ENCODE results near the gene GLYR1.

Gene GLYR1

GRCh38 chr16:4859900-4860255 lies 12.8 kb upstream of the GLYR1 start:
- Histone ChIP-seq H3K4me3 (ENCODE audit: low read depth, low read length) (no peak overlapping the region), H3K27me3 (ENCODE audit: control insufficient read depth, insufficient read depth, low read length) (no peaks in the 10 kb centered on the region), H3K4me1 (ENCODE audit: control insufficient read depth, insufficient read depth, low read length) (no peaks in the 10 kb centered on the region), H3K9ac (ENCODE audit: low read depth, low read length) (no peak overlapping the region), H3K36me3 (ENCODE audit: control insufficient read depth, insufficient read depth, low read length) (peaks cover 48% of the 10 kb centered on the region), H3K9me3 (ENCODE audit: control insufficient read depth, insufficient read depth, low read length) (no peaks in the 10 kb centered on the region)

- H3K36me3 ChIP-seq (ENCODE audit: control insufficient read depth, insufficient read depth, low read length), result peaks cover 52% of the 10 kb centered on the region
Observed at GRCh38 chr16:4859190-4859899, 12.3 kb upstream of the GLYR1 start.

GRCh38 chr16:4855804-4856203 lies 8.7 kb upstream of the GLYR1 start:
- no peaks in the 10 kb centered on the region for H3K4me1 ChIP-seq (ENCODE audit: control insufficient read depth, insufficient read depth, low read length)
- peaks cover 58% of the 10 kb centered on the region for H3K36me3 ChIP-seq (ENCODE audit: control insufficient read depth, insufficient read depth, low read length)
- no peaks in the 10 kb centered on the region for H3K27me3 ChIP-seq (ENCODE audit: control insufficient read depth, insufficient read depth, low read length)
- H3K9ac ChIP-seq (ENCODE audit: low read depth, low read length), result no peak overlapping the region
- H3K4me3 ChIP-seq (ENCODE audit: low read depth, low read length), result no peak overlapping the region
- no peaks in the 10 kb centered on the region for H3K9me3 ChIP-seq (ENCODE audit: control insufficient read depth, insufficient read depth, low read length)

More at GRCh38 chr16:4859190-4859899, 12.3 kb upstream of the GLYR1 start:
- Histone ChIP-seq H3K4me1 (ENCODE audit: control insufficient read depth, insufficient read depth, low read length) (no peaks in the 10 kb centered on the region), H3K4me3 (ENCODE audit: low read depth, low read length) (no peak overlapping the region), H3K9me3 (ENCODE audit: control insufficient read depth, insufficient read depth, low read length) (no peaks in the 10 kb centered on the region), H3K27me3 (ENCODE audit: control insufficient read depth, insufficient read depth, low read length) (no peaks in the 10 kb centered on the region), H3K9ac (ENCODE audit: low read depth, low read length) (no peak overlapping the region)

DNA sequence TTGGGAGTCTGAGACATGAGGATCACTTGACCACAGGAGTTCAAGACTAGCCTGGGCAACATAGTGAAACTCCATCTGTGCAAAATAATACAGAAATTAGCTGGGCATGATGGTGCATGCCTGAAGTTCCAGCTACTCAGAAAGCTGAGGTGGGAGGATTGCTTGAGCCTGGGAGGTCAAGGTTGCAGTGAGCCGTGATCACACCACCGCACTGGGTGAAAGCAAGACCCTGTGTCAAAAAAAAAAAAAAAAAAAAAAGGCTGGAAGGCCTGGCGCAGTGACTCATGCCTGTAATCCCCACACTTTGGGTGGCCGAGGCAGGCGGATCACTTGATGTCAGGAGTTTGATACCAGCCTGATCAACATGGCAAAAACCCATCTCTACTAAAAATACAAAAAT lies 8.3 kb upstream of the GLYR1 start:
- no peaks in the 10 kb centered on the region for H3K27me3 ChIP-seq (ENCODE audit: control insufficient read depth, insufficient read depth, low read length)
- no peak overlapping the region for H3K9ac ChIP-seq (ENCODE audit: low read depth, low read length)
- H3K4me1 ChIP-seq (ENCODE audit: control insufficient read depth, insufficient read depth, low read length), result no peaks in the 10 kb centered on the region
- no peaks in the 10 kb centered on the region for H3K9me3 ChIP-seq (ENCODE audit: control insufficient read depth, insufficient read depth, low read length)
- peaks cover 54% of the 10 kb centered on the region for H3K36me3 ChIP-seq (ENCODE audit: control insufficient read depth, insufficient read depth, low read length)
- no peak overlapping the region for H3K4me3 ChIP-seq (ENCODE audit: low read depth, low read length)

DNA sequence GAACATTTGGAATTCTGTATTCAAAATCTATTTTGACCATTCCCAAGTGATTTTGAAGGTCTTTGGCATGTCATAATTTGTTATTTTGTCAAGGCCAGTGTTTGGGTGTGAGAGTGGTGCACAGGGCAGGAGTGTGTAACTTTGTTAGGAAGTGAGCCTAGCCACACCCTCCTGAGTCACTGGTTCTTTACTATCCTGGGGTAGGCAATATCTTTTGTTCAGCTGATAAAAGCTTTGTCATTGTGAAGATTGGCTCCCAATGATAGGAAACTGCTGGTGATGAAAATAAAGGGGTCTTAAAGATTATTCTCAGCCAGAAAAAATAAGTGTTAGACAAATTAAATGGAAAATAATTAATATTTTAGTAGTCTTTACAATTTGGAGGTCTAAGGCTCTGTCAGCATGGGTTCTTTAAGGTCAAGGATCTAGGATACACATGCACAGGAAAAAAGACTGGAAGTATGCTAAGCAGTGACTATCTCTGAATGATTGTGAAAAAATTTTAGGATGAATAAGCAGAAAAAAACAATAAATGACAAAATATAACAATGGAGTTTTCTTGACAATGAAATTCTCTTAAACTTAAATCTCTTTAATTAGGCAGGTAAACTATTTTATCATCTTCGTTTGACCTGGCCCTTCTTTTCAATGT lies 5.3 kb upstream of the GLYR1 start:
- Histone ChIP-seq H3K36me3 (ENCODE audit: control insufficient read depth, insufficient read depth, low read length) (peaks cover 31% of the 10 kb centered on the region), H3K4me3 (ENCODE audit: low read depth, low read length) (no peak overlapping the region), H3K9ac (ENCODE audit: low read depth, low read length) (no peak overlapping the region), H3K27me3 (ENCODE audit: control insufficient read depth, insufficient read depth, low read length) (no peaks in the 10 kb centered on the region), H3K4me1 (ENCODE audit: control insufficient read depth, insufficient read depth, low read length) (peaks cover 4% of the 10 kb centered on the region), H3K9me3 (ENCODE audit: control insufficient read depth, insufficient read depth, low read length) (no peaks in the 10 kb centered on the region)

GRCh38 chr16:4850211-4850610 lies 3.1 kb upstream of the GLYR1 start:
- no peaks in the 10 kb centered on the region for H3K27me3 ChIP-seq (ENCODE audit: control insufficient read depth, insufficient read depth, low read length)
- no peaks in the 10 kb centered on the region for H3K9me3 ChIP-seq (ENCODE audit: control insufficient read depth, insufficient read depth, low read length)
- no peak overlapping the region for H3K9ac ChIP-seq (ENCODE audit: low read depth, low read length)
- peaks cover 22% of the 10 kb centered on the region for H3K36me3 ChIP-seq (ENCODE audit: control insufficient read depth, insufficient read depth, low read length)
- H3K4me3 ChIP-seq (ENCODE audit: low read depth, low read length), result no peak overlapping the region
- H3K4me1 ChIP-seq (ENCODE audit: control insufficient read depth, insufficient read depth, low read length), result peaks cover 10% of the 10 kb centered on the region

- H3K27me3 ChIP-seq (ENCODE audit: control insufficient read depth, insufficient read depth, low read length), result no peaks in the 10 kb centered on the region
- H3K9ac ChIP-seq (ENCODE audit: low read depth, low read length), result peak overlapping the region; percentile 70
- H3K4me3 ChIP-seq (ENCODE audit: low read depth, low read length), result peak overlapping the region; percentile 91
- no peaks in the 10 kb centered on the region for H3K9me3 ChIP-seq (ENCODE audit: control insufficient read depth, insufficient read depth, low read length)
- peaks cover 20% of the 10 kb centered on the region for H3K36me3 ChIP-seq (ENCODE audit: control insufficient read depth, insufficient read depth, low read length)
- peaks cover 10% of the 10 kb centered on the region for H3K4me1 ChIP-seq (ENCODE audit: control insufficient read depth, insufficient read depth, low read length)
Observed at GRCh38 chr16:4847774-4848587, 893 bp upstream of the GLYR1 start.

DNA sequence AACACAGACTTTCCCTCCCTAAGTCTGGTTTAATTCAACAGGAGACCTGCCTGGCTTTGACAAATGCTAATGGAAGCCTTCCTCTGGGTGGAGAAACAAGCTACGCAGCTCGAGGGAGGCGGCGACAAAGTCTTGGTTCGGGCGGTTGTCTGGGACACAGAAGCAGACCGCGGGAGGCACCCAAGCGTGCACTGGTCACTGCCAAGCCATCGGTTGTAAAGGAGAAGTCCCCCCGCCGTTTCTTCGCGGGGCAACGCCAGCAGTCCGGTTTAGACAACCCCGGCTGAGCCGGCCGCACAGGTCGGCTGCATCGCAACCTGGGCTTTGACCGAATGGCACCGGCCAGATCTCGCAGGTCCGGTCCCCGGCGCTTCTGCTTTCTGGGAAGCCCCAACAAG lies 586 bp downstream of the GLYR1 start:
- peak overlapping the region; percentile 85 for H3K9ac ChIP-seq (ENCODE audit: low read depth, low read length)
- no peaks in the 10 kb centered on the region for H3K9me3 ChIP-seq (ENCODE audit: control insufficient read depth, insufficient read depth, low read length)
- H3K4me3 ChIP-seq (ENCODE audit: low read depth, low read length), result peak overlapping the region; percentile 91
- peaks cover 10% of the 10 kb centered on the region for H3K4me1 ChIP-seq (ENCODE audit: control insufficient read depth, insufficient read depth, low read length)
- H3K27me3 ChIP-seq (ENCODE audit: control insufficient read depth, insufficient read depth, low read length), result no peaks in the 10 kb centered on the region
- H3K36me3 ChIP-seq (ENCODE audit: control insufficient read depth, insufficient read depth, low read length), result peaks cover 26% of the 10 kb centered on the region

- peaks cover 37% of the 10 kb centered on the region for H3K36me3 ChIP-seq (ENCODE audit: control insufficient read depth, insufficient read depth, low read length)
- H3K9me3 ChIP-seq (ENCODE audit: control insufficient read depth, insufficient read depth, low read length), result no peaks in the 10 kb centered on the region
- H3K27me3 ChIP-seq (ENCODE audit: control insufficient read depth, insufficient read depth, low read length), result no peaks in the 10 kb centered on the region
- no peak overlapping the region for H3K4me3 ChIP-seq (ENCODE audit: low read depth, low read length)
- peaks cover 3% of the 10 kb centered on the region for H3K4me1 ChIP-seq (ENCODE audit: control insufficient read depth, insufficient read depth, low read length)
- H3K9ac ChIP-seq (ENCODE audit: low read depth, low read length), result no peak overlapping the region
Observed at GRCh38 chr16:4840984-4841383, 6.1 kb downstream of the GLYR1 start.

GRCh38 chr16:4839942-4840341 lies 7.1 kb downstream of the GLYR1 start:
- Histone ChIP-seq H3K27me3 (ENCODE audit: control insufficient read depth, insufficient read depth, low read length) (no peaks in the 10 kb centered on the region), H3K4me3 (ENCODE audit: low read depth, low read length) (no peak overlapping the region), H3K4me1 (ENCODE audit: control insufficient read depth, insufficient read depth, low read length) (no peaks in the 10 kb centered on the region), H3K9me3 (ENCODE audit: control insufficient read depth, insufficient read depth, low read length) (no peaks in the 10 kb centered on the region), H3K36me3 (ENCODE audit: control insufficient read depth, insufficient read depth, low read length) (peaks cover 37% of the 10 kb centered on the region), H3K9ac (ENCODE audit: low read depth, low read length) (no peak overlapping the region)

- no peaks in the 10 kb centered on the region for H3K4me1 ChIP-seq (ENCODE audit: control insufficient read depth, insufficient read depth, low read length)
- H3K27me3 ChIP-seq (ENCODE audit: control insufficient read depth, insufficient read depth, low read length), result no peaks in the 10 kb centered on the region
- H3K36me3 ChIP-seq (ENCODE audit: control insufficient read depth, insufficient read depth, low read length), result peaks cover 22% of the 10 kb centered on the region
- H3K9ac ChIP-seq (ENCODE audit: low read depth, low read length), result no peak overlapping the region
- no peaks in the 10 kb centered on the region for H3K9me3 ChIP-seq (ENCODE audit: control insufficient read depth, insufficient read depth, low read length)
- no peak overlapping the region for H3K4me3 ChIP-seq (ENCODE audit: low read depth, low read length)
Observed at GRCh38 chr16:4837733-4838501, 9.2 kb downstream of the GLYR1 start.

Data from iPS-15b (cell line).